Dedifferentiated amniotic fluid mesenchymal stem cell (primary cell): ENCODE data around the gene PHLDA2.
A peak's percentile ranks its signal among the peaks of the same experiment; 100 is the strongest.

ENCODE experiments used
- DNase-seq: peaks from one replicate; pipeline ENCODE4 v3.0.0-alpha.2; 2016; ENCODE audit errors: extremely low spot score

Gene PHLDA2

DNA sequence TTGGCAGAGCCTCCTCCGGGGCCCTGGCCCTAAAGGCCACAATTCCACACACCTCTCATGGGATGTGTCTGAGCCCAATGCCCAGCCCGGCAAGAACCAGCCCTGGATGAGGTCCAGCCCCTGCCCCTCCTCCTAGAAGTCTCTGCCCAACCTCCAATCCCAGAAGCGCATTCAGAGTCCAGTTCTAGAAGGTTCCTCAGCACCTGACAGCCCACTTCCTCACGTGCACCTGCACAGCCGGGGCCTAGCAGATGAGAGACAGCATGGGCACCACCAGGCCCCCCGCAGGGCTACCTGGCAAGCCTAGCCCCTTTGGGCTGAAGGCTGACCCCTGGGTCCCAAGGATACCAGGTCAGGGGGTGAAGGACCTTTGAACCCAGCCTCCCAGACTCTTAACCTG is 32.2 kb downstream of the PHLDA2 start:
- no peak for DNase-seq

DNA sequence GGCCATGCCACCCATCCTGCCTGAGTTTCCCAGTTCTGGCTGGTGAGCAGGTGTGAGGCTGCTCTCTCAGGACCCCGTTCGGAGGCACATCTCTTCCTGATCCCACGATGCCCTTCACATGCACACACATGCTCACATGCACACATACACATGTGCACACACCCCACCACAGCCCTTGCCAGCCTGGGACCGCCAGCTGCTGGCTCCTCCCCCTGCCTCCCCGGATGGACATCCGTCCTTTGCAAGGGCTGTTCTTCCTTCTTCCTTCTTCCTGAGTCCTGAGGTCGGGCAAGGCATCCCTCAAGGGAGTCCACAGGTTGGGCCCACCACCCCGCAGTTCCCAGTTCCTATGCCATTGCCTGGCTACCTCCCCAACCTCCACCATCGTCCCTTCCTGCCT is 33.2 kb downstream of the PHLDA2 start:
- DNase-seq = no peak

DNA sequence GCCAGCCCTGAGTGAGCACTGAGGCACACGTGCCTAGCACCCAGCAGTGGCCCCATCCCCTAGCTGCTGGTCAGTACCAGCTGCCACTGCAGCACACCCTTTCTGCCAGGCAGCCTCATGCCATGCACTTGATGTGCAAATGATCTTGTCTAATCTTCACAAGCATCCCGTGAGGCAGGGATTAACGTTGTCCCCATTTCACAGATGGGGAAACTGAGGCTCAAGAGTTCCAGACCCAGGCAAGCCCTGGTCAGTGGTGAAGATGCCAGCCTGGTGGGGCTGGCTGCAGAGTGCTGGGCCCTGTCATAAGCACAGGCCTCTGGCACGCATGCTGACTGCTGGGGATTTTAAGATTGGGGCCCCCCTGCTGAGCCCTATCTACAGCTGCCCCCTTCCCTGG is 35.3 kb downstream of the PHLDA2 start:
- no peak for DNase-seq

DNA sequence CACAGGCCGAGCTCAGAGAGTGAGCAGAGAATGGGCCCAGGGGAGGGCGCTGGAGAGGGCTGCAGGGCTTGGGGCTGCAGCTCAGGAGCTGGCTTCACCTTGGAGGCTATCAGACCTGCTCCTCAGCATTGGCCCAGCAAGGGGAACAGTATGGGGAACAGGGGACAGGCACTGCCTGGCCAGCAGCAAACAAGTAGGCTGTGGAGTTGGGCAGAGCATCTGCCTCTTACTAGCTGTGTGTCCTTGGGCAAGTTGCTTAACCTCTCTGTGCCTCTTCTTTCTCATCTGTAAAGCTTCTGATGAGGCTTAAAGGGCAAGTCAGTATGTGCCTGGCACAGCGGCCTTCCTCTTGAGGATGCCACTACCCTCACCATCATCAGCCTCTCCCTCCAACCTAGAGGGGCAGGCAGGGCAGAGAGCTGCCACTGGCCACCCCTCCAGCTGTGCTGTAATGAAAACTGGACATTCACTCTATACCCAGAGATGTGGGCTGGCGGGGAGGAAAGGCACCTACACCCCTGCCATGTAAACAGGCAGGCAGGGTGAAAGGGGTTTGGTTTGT is 36.2 kb downstream of the PHLDA2 start:
- no peak for DNase-seq

DNA sequence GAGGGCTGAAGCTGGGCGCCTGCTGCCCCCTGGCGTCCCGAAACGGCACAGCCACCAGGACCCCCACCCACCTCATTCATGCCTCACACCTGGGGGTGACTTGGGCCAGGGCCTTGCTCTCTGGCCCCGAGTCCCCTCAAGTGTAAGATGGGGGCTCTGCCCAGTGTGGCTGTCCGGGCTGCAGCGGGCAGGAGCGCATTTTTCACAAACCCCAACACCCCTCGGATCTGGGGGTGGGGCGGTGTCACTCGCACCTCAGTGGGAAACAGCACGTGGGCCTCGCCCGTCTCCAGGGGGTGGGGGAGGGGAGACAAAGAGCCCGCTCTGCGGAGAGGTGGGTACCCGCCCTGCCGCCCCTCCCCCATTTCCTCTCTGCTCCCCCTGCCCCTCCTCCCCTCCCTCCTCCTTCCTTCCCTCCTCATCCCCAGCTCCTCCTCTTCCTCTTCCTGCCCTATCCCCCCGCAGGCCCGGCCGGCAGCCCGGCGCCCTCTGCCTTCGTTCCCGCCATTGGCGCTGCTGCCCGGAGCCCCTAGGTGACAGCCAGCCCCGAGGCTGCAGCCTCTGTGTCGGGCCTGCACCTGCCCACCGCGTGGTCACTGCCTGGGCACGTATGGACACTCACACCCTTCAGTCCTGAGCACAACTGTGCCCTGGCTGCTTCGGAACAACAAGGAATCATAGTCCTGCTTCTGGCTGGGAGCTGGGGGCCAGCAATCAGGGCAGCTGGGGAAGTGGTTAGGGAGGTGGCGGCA is 36.8 kb downstream of the PHLDA2 start:
- DNase-seq = no peak

DNA sequence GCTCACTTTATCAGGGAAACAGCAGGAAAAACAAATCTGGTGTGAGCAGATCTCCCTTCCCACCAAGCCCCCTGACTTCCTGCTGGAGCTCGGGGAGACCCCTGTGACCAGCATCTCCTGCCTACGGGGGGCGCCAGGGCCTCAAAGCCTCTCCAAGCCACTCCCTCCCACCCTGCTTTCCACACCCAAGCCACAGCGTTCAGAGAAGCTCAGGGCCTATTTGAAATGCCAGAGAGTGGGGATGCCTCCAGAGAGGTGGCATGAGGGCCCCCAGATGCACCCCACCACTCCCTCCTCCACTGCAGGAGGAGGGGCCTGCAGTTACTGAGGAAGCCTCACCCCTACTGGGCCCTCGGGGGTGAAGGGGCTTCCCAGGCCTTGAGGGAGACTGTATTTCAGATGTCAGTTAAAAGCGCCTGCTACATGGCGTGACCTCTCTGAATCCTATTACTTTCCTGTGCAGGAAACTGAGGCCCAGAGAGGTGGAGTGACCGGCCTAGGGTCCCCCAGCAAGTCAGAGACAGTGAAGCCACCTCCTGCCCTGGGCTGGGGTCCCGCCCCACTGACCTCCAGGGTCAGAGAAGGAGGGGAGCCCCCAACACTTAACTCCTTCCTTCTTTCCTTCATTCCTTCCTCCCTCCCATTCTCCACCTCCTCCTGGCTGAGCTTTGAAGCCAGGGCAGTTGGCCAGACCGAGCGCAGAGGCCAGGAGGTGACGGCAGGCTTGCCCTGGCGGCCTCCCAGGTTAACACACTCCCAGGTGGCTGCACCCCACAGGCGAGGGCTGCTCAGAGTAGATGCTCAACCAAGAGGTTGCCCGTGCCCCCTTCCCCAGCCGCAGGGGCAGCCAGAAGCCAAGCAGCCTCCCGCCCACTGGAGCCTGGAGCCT is 37.6 kb downstream of the PHLDA2 start:
- DNase-seq = no peak

DNA sequence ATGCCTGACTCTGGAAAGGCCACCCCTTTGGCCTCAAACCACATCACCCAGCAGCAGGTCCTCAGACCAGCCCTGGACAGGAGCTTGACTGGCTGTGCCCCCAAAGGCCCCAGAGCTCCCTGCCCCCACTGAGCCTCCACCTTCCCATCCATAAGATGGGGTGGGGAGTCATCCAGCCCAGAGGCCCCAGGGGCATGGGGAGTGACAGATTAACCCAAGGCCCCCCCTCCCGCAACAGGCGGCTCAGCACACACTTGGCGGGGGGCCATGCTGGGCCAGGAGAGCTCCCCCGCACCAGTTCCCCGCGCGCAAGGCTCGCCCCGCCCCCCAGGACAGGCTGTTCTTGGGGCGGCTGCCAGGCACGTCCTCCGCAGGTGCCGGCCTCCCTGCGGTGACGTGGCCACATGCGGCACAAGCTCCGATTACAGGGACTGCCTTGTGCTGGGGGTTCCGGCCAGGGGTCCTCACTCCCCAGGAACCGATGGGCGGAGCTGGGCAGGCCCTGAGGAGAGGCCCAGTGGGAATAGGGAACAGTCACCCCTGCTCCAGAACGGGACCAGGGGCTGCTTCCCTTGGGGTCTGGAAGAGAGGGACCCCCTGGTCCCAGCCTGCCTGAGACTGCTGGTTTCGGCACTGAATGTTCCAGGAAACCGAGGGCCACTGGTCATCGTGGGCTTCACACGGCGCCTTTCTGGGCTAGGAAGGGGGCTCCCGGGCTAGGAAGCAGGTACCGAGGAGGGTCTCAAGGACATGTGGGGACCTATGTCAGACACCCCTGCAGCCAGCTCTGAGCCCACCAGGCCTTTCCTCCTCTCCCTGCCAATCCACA is 38.5 kb downstream of the PHLDA2 start:
- no peak for DNase-seq

DNA sequence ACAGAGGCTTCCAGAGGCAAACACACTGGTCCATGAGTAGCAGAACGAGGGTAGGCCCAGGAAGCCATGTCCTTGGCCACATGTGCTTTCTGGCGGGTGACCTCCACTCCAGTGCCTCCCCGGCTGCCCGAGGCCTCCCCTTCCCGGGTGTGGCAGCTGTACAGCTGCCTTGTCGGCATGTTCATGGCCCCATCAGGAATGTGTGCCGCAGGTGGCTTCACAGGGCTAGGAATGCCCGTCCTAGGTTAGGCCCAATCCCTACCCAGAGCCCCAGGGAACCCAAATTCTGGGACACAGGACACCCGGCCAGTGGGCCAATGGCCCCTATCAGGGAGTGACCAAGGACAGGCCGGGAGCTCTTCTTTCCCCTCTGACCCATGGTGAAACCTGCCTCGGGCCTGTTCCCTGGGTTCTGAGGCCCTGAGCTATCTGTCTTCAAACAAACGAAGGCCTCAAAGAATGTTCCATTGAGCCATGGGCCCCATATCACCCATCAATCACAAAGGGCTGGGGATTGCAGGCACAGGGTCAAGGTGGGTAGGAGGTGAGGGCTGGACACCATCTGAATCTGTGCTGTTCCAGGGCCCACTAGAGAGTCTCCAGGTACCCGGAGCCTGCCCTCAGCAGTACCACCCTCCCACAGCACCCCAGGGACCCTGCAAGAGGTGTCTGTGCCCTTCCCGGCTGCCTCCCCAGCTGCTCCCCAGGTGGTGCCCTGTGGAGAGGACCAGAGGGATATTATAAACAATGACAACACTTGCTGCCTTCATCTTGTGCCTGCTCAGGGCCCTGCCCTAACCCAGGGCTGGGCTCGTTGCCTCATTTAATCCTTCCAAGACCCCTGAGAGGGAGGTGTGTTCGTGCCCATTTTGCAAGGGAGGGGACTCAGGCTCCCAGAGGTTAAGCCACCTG is 39.6 kb downstream of the PHLDA2 start:
- DNase-seq = no peak

DNA sequence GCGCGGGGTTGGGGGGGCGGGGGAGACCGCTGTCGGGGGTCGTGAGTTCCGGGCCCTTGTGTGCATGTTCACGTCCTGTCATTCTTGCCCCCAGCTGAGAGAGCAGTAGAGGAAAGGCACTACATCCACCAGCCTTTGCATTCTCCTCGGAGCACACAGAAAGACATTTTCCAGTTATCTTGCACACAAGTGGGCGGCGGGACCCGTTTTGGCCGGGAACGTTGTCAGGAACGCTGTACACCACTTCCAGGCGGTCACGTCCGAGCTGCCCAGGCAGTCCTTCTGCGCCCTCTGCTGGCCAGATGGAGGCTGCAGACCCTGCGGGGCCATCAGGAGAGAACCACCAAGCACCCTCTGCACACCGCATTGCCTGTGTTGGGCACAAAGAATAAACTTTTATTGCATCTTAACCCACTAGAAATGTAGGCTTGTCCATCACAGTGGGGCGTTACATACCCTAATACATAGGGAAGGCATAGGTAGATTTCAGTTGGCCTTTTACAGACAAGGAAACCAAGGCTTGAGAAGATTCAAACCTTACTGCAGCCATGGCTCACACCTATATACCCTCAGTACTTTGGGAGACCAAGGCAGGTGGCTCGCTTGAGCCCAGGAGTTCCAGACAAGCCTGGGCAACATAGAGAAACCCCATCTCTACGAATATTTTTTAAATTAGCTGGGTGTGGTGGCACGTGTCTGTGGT is 40.8 kb downstream of the PHLDA2 start:
- peak; percentile 80 for DNase-seq

DNA sequence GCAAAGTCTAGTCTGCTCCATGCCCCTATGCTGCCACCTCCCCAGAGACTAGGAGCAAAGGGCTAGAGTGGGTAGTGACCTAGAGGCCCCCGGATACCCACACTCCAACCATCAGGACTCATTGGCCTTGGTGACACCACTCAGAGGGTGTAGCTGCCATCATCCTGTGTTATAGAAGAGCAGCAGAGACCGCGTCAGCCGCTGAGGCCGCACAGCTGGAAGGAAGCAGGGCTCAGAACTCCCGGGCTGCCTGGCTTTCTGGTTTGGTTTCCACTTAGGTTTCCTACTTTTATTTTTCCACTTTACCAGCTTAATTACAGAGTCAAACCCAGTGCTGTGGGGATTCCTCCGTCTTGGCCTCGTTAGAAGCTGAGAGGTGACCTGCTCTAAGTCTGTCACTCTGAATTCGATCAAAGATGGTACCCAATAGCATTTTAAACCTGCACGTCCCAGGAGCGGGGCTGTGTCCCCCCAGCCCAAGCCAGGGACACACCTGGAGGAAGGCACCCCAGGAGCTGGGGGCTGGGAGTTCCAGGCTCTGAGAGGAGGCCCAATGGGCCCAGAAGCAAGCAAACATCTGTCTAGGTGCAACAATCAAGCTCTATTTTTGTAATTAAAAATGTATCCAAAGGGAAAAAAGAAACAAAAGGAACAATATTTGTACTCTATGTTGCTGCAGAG is 41.6 kb downstream of the PHLDA2 start:
- DNase-seq = no peak

DNA sequence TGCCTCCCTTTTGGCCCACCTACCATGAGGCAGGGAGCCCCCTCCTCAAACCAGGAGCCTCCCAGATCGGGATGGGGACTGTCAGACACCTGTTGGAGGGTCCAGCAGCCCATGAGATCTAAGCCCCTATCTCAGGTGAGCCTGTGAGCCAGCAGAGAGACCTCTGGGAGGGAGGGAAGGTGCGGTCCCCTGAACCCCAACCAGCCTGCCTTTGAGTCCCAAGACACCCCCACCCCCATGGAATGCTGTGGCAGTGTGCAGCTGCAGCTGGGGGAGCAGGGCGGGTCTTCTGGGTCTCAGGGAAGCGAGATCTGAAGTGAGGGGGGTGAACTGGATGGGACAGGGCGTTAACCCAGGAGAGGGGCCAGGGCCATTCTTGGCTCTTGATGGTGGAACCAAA is 42.3 kb downstream of the PHLDA2 start:
- no peak for DNase-seq

DNA sequence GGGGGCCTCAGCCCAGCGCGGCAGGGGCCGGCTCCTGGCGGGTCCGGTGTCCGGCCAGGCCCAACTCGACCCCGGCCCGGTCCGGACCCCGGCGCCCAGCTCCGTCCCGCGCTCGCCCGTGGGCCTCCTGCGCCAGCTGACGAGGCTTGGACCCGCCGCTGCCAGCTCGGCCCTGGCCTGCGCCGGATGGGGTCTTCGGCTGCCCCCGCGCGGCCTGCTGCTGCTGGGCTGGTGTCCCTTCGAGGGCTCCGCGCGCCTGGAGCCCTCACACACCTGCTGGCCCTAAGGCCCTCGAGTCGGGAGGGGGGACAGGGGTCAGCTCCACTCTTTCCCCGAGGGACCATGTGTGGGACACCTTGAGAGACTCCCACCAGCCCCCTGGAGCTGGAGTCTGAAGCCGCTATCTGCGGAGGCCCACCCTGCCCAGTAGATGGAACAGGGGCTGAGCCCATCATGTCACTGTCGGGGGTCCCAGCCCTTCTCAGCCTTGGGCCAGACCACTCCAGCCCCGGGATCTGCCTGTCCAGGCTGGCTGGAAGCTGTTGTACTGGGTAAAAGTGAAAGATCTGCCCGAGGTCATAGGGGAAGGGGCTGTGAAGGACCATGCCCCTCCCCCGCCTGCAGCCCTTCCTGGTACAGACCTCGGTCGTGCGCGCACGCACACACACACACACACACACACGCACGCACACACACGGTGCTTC is 42.9 kb downstream of the PHLDA2 start:
- DNase-seq = no peak

DNA sequence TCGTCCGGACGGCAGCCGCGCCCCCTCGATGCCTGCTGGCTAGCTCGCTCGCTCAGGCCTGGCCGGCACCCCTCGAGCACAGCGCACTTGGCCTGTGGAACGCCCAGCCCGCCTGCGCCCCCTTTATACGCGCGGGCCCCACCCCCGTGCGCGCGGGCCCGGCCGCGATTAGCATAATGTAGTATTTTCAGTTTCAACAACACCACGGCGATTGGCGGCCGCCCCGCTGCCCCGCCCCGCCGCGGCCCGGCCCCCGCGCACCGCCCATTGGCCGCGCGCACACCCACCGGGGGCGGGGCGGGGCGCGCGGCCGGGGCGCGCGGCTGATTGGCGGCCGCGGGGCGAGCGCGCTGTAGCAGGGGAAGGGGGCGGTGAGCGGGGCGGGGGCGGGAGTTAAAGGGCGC is 43.5 kb downstream of the PHLDA2 start, which contains the start of gene CDKN1C:
TSS of gene CDKN1C (minus strand) at position 98 of the 404 bp plus-strand sequence. CDS start 319 bp downstream, outside the sequence.
- peak; percentile 42 for DNase-seq

DNA sequence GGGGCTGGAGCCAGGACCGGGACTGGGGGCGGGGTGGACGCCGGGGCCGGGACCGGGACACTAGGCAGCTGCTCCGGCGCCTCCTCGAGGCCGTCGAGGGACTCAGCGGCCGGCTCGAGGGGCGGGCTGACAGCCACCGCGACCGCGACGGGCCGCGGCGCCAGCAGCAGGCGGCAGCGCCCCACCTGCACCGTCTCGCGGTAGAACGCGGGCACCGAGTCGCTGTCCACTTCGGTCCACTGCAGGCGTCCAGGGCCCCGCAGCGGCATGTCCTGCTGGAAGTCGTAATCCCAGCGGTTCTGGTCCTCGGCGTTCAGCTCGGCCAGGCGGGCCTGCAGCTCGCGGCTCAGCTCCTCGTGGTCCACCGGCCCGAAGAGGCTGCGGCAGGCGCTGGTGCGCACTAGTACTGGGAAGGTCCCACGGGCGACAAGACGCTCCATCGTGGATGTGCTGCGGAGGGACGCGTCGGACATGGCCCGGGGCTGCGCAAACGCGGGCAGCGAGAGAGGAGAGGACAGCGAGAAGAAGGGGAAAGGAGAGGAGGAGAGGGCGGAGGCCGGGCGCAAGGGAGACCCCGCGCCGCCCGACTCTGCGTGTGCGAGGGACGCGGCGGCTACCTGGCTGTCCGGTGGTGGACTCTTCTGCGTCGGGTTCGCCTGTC is 44.1 kb downstream of the PHLDA2 start:
- no peak for DNase-seq

DNA sequence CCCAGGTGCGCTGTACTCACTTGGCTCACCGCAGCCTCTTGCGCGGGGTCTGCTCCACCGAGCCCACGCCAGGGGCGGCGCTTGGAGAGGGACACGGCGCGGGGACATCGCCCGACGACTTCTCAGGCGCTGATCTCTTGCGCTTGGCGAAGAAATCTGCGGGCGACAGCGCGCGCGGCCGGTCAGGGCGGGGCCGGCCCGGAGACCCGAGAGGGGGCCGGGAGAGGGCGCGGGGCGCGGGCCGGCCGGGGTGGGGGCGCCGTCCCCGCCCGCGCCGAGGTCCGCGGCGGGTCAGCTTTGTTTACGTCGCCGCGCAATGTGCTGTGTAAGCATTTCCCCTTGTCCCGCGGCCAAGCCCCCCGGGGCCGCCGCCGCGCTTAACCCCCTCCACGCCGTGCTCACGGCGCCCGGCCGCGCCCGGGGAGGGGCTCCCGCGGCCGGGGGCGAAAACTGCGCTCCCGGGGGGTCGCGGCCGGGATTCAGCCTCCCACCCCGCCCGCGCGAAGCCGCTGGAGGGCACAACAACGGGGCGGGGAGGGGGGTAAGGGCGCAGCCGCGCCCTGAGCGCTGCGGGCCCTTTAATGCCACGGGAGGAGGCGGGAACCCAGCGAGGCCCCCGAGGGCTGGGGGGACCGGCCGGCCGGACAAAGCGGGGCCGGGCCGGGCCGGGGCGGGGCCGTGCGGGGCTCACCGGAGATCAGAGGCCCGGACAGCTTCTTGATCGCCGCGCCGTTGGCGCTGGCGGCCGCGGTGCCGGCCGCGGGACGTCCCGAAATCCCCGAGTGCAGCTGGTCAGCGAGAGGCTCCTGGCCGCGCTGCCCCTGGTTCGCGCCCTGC is 45.0 kb downstream of the PHLDA2 start:
- no peak for DNase-seq

DNA sequence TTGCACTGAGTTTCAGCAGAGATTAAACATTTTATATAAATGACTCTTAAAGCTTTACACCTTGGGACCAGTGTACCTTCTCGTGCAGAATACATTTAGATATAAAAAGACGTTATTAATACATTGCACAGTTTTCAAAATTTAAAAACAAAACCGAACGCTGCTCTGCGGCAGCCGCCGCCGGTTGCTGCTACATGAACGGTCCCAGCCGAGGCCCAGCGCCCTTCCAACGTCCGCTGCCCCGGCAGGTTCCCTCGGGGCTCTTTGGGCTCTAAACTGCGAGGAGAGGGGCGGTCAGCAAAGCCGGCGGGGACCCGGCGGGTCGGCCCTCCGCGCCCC is 45.6 kb downstream of the PHLDA2 start:
- DNase-seq = no peak

DNA sequence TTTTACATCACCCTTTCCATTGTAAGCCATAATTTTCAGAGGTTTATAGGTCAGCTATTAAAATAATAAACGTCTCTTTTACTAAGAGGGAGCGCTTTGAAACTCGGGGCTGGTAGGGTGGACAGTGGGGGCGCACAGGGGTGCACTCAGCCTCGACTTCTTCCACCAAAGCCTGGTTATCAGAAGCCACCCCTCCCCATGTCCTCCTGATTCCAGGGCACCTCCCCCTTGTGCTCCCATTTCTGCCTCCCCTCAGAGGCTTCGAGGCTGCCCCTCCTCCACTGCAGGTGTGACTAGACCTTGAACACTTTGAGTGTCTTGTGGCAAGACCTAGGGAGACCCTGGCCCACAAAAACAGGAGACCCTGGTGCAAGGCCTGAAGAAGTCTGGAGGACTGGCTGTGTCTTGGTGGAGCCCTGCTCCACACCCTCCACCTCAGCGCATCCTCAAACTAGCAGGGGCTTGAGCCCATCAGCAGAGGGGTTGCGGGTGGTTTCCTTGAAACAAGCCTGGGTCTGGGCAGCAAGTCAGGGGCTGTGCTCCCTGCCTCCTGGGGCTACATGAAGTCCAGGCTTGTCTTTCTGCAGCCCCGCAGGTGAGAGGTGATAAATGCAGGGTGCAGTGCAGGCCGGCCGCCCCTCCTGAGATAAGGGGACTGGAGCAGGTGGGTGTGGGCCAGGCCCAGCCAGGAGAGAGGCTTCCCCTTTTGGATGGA is 46.7 kb downstream of the PHLDA2 start:
- DNase-seq = no peak
